Mononuclear cell (primary cell): ENCODE measurements around the gene GOLGA8S. TPM values are rescaled to one million over a fixed set of nuclear protein-coding genes. Genes with fewer than 3 reads are reported as not detected.

Experiments used
- total RNA-seq: library from RNA; depleted of rRNA; stranded (reverse); fragments of >200 nt; gene quantifications from one replicate; pipeline ENCODE4 v1.2.3, GENCODE V29; 2012

The GOLGA8S gene
- total RNA-seq, 1 donor = 0.10 TPM

Other genes with a start within 250 kb of the GOLGA8S start
- gene GOLGA6L1, start 217.9 kb upstream of the GOLGA8S start, total RNA-seq = not detected
- gene GOLGA6L26, start 20.6 kb upstream of the GOLGA8S start, total RNA-seq = not detected
- not detected for gene GOLGA6L2, start 92.5 kb downstream of the GOLGA8S start, total RNA-seq
- gene MKRN3, start 210.9 kb downstream of the GOLGA8S start, total RNA-seq = 1.6 TPM